Inflammatory macrophage (primary cell): ENCODE data around the gene PREX1.

ENCODE experiments used
- DNase-seq, 2 donors: peaks; one replicate each; pipeline ENCODE4 v3.0.0-alpha.2; 2020 to 2022

Gene PREX1

GRCh38 chr20:48679011-48679410, 148.8 kb downstream of the PREX1 start:
- DNase-seq: no peak

DNA sequence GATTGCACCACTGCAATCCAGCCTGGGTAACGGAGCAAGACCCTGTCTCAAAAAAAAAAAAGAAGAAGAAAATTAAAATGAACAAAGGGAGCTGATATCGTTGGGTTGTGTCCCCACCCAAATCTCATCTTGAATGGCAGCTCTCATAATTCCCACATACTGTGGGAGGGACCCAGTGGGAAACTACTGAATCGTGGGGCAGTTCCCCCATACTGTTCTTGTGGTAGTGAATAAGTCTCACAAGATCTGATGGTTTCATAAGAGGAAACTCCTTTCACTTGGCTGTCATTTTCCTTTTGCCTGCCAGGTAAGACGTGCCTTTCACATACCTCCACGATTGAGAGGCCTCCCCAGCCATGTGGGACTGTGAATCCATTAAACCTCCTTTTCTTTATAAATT, 149.4 kb downstream of the PREX1 start:
- peak in 1 of 2 donors; percentile 49 for DNase-seq

GRCh38 chr20:48676795-48677460, 150.9 kb downstream of the PREX1 start:
- no peak for DNase-seq

DNA sequence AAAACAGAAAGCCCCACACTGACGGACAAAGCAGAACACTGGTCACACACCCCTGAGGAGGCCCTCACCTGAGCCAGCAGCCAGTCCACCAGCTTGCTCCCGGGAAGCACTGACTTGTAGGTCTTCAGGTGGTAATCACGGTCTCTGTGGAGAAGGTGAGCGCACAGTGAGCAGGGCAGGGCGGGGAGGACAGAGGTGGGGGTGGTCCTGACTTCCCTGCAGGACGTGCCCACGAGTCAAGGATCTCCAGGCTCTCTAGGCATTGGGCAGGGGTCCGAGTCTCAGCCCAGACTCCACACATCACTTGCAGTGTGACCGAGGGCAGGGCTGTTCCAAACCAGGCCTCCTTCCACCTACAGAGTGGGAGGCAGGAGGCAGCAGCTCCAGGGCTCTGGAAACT, 151.7 kb downstream of the PREX1 start:
- no peak for DNase-seq

DNA sequence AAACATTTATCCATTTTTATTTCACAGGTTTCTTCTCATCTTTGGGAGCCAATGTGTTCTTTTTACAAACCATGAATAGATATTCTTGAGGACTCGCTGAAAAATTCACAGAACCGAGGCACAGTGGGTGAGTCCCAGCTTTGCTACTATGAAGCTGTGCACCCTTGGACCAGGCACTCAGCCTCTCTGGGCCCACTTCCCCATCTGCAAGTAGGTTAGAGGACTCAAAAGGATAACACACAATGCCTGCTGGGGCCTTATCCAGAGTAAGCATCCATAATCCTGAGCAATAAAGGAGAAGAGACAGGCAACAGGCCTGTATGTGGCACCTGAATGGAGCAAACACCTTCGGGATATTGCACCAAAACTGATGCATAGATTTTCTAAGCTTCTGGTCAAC, 153.3 kb downstream of the PREX1 start:
- no peak for DNase-seq

DNA sequence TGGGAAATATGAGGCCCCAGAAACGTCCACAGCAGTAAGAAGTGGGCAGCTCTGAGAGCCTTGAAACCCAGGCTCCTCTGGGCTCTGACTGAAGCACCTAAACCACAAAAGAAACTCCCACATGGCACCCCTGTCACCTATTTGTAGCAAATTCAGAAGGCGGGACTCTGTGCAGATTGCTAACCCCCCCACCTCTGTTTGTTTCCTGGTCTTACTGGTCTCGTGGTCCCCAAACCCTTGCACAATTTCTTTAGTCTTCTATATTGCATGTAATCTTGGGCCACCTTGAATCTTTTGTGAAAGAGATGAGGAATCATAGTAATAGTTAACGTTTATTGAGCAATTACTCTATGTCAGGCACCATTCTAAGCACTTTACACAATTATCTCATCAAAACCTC, 154.3 kb downstream of the PREX1 start:
- peak in 1 of 2 donors; percentile 20 for DNase-seq

GRCh38 chr20:48672324-48672723, 155.5 kb downstream of the PREX1 start:
- no peak for DNase-seq

GRCh38 chr20:48671141-48671540, 156.7 kb downstream of the PREX1 start:
- no peak for DNase-seq

DNA sequence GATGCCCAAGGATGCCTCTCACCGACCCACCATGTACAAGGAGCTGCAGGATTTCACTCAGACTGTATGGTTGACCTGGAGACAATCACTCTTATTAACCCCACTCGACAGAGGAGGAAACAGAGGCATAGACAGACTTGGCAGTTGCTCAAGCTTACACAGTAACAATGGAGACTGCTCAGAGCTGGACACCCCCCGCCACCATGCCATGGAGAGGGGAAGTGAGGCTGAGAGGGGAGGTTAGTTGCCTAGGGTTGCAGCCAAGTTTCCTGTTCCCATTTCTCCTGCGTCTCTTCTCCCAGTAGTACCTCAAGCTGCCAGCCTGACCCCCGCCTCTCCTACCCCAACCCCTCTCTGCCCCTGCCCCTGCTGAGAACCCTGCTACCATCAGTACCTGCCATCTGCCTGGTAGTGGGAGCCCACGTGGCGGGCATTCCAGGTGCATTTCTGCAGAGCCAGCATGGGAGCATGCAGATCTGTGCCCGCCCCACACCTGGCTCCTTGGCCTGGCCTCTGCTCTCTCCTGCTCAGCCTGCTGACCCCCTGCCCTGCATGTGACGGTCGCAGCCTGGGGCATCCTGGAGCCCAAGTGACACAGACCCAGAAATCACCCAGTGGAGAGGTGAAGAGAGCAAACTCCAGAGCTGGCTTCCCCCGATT, 157.7 kb downstream of the PREX1 start:
- DNase-seq: peak; percentile 18 to 42

- DNase-seq: no peak
These were observed 159.3 kb downstream of the PREX1 start for GRCh38 chr20:48668451-48668946.

- DNase-seq: no peak
These were observed 159.8 kb downstream of the PREX1 start for GRCh38 chr20:48667889-48668413.

- no peak for DNase-seq
These were observed 160.3 kb downstream of the PREX1 start for GRCh38 chr20:48667481-48667880.

- DNase-seq: no peak
These were observed 162.0 kb downstream of the PREX1 start for GRCh38 chr20:48665785-48666184.

DNA sequence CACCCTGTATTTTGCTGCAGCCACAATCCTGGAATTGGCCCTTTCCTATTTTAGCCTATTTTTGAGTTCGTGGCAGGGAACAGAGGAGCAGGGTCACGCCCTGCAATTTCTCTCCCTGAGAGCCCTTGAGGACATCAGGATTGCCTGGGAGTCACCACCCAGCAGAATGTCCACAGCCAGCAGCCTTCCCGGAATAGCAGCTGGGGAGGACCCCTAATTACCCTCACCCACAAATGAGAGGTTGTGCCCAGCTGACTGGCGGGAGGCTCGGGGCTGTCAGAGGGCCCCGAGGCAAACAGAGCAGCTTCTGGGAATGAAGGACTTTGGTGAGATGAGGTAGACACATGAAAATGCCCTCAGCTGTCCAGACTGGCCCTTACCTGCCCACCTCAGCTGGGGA, 165.1 kb downstream of the PREX1 start:
- DNase-seq: no peak

- no peak for DNase-seq
These were observed 166.0 kb downstream of the PREX1 start for GRCh38 chr20:48661575-48662455.

DNA sequence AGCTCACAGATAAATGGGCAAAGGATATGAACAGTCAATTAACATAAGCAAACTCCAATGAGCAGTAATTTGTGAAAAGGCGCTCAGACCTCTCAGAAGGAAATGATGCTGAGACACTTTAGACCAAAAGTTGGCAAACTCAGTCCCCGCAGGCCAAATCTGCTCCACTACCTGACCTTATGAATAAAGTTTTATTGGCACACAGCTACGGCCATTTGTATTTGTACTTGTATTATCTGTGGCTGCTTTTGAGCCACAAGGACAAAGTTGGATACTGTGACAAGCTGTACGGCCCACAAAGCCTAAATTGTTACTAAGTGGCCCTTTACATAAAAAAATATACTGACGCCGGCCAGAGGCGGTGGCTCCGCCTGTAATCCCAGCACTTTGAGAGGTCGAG, 167.0 kb downstream of the PREX1 start:
- no peak for DNase-seq

DNA sequence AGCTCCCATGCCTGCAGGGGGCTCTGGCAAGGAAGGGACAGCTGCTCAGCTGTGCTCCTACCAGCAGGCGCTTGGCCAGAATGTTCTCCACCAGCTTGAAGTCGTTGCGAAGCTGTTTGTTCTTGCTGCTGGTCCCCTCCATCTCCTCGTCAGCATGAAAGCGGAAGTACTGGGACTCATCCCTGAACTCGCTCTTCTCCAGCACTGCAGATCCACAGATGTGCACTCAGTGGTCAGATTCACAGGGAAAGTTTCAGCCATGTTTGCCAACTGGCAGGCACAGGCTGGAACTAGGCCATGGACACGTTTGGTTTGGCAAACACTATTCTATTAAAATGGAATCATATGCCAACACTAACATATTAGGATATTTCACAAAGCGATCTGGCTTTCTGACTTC, 167.9 kb downstream of the PREX1 start:
- DNase-seq: no peak

DNA sequence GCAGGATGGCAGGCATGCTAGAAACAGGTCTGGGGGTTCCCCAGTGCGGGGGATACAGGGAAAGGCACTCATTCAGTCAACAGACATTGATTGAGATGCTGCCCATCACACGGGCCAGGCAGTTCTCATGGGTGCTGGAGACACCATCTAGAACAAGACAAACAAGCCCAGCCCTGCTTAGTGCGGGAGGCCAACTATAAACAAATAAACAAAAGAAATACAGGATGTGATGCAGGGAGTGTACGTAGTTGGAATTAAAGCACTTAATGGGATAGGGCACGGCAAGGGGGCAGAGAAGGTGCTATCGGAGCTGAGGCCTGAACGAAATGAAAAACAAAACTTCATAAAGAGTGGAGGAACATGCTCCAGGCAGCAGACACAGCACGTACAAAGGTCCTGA, 169.3 kb downstream of the PREX1 start:
- DNase-seq: no peak

DNA sequence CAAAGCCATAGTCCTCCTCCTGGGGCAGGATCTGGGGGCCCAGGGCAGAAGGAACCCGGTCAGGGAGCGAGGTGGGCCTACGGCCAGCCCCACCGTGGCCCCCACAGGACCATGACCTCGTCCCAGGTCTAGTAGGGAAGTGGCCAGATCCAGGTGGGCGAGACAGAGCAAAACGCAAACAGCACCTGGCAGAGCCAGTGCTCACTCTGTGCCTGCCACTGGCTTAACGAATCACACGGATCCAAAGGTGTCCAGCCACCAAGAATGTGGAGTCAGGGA, 169.7 kb downstream of the PREX1 start:
- no peak for DNase-seq

- peak; percentile 75 to 77 for DNase-seq
These were observed 170.2 kb downstream of the PREX1 start for GRCh38 chr20:48657426-48658197.

DNA sequence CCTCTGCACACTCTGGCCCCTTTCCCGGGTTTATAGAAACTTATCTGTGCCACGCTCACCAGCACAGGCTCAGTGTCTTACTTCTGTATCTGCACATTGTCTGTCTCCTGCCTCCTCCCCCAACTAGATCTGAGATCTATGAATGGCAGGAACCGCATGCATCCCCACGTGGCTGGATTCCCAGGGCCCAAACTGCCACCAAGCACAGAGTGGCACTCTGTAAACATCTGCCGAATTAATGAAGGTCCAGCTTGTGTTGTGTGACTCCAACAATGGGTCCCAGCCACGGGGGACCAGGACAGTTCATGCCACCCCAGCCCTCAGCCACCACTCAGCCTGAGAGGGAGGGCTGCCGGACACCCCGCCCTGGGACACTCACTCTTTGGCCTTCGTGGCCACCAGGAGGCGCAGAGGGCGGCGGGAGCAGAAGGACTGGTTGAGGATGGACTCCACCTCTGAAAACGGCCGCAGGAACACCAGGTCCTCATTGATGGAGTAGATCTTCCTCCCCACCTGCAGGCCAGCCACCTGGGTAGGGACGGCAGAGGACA, 171.1 kb downstream of the PREX1 start:
- DNase-seq: no peak

DNA sequence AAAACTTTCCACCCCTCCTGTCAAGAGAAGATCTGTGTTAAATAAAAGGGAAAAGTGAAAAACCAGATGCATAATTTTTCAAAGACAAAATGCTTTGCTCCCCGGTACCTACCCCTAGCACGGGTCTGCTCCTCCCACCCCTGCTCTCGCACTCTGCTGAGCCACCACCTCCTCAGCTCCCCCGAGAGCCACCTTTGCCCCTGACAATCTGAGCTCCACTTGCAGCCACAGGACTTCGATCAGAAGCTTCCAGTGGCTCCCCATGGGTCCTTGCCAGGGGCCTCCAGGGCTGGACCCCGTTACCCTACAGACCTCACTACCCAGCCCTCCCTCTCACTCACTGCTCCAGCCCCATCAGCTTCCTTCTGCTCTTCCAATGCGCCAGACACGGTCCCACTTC, 171.7 kb downstream of the PREX1 start:
- DNase-seq: no peak
